Keratinocyte (primary cell): ENCODE data around the gene DTNB. TPM values are rescaled to one million over a fixed set of nuclear protein-coding genes. Genes with fewer than 3 reads are reported as not detected.

Experiments used
- DNase-seq: peaks from one replicate; pipeline ENCODE4 v3.0.0-alpha.2; 2011; ENCODE audit warnings: low read depth, missing footprints, low spot score
- FAIRE-seq: peaks from 2 replicates; lab custom pipeline; 2011; peaks lifted over from hg19 to GRCh38; lab: Jason Lieb, UNC
- H2AFZ ChIP-seq: 2 replicates; pipeline ENCODE4 v1.6.0; 2012; ENCODE audit warnings: low read length, control low read depth, inconsistent platforms; ENCODE audit not compliant: control insufficient read depth
- H3K27ac ChIP-seq: 2 replicates; pipeline ENCODE4 v1.5.1; 2011; ENCODE audit warnings: low read length; ENCODE audit not compliant: control insufficient read depth, insufficient read depth
- H3K27me3 ChIP-seq: 3 replicates; pipeline ENCODE4 v1.6.0; 2011; ENCODE audit warnings: low read length; ENCODE audit not compliant: control insufficient read depth, insufficient read depth; ENCODE audit errors: extremely low read depth
- H3K36me3 ChIP-seq, 2 experiments: 2 replicates in 1 of 2; 3 replicates in 1 of 2; pipeline ENCODE4 v1.5.1; 2011; ENCODE audit warnings: low read length in 2 of 2, mild to moderate bottlenecking in 1 of 2; ENCODE audit not compliant: control insufficient read depth in 2 of 2, insufficient read depth in 2 of 2; ENCODE audit errors: extremely low read depth in 1 of 2
- H3K4me1 ChIP-seq: 3 replicates; pipeline ENCODE4 v1.5.1; 2011; ENCODE audit warnings: low read length; ENCODE audit not compliant: control insufficient read depth, insufficient read depth; ENCODE audit errors: extremely low read depth
- H3K4me2 ChIP-seq: 3 replicates; pipeline ENCODE4 v1.6.0; 2011; ENCODE audit warnings: low read depth, low read length; ENCODE audit not compliant: control insufficient read depth, insufficient read depth; ENCODE audit errors: extremely low read depth
- H3K4me3 ChIP-seq, 3 experiments: fragments of 200-600 bp in 1 of 3; sonication (generic) in 1 of 3; 2 replicates in 2 of 3; 3 replicates in 1 of 3; pipeline ENCODE4 v1.5.1; 2011 to 2016; ENCODE audit warnings: low read length in 3 of 3, mild to moderate bottlenecking in 3 of 3, control low read depth in 2 of 3, inconsistent platforms in 1 of 3, low read depth in 1 of 3, mixed read lengths in 1 of 3, mixed run types in 1 of 3, moderate library complexity in 1 of 3; ENCODE audit not compliant: control insufficient read depth in 2 of 3, insufficient read depth in 2 of 3; ENCODE audit errors: extremely low read depth in 1 of 3
- H3K79me2 ChIP-seq: 2 replicates; pipeline ENCODE4 v1.6.0; 2012; ENCODE audit warnings: low read length; ENCODE audit not compliant: control insufficient read depth, insufficient read depth
- H3K9ac ChIP-seq: 3 replicates; pipeline ENCODE4 v1.6.0; 2011; ENCODE audit warnings: low read length; ENCODE audit not compliant: control insufficient read depth, insufficient read depth; ENCODE audit errors: extremely low read depth
- H3K9me1 ChIP-seq: 3 replicates; pipeline ENCODE4 v1.6.0; 2011; ENCODE audit warnings: low read length; ENCODE audit not compliant: control insufficient read depth, insufficient read depth; ENCODE audit errors: extremely low read depth
- H3K9me3 ChIP-seq: 2 replicates; pipeline ENCODE4 v1.5.1; 2012; ENCODE audit warnings: low read depth, low read length; ENCODE audit not compliant: control insufficient read depth
- H4K20me1 ChIP-seq: 3 replicates; pipeline ENCODE4 v1.6.0; 2011; ENCODE audit warnings: low read length; ENCODE audit not compliant: control insufficient read depth, insufficient read depth; ENCODE audit errors: extremely low read depth
- EZH2 ChIP-seq: IDR thresholded peaks from one replicate; pipeline ENCODE4 v1.6.1; 2012; ENCODE audit warnings: inconsistent platforms, mild to moderate bottlenecking, low read length, moderate library complexity
- dilution Hi-C: fragments of 300-500 bp; cut with MboI; formaldehyde crosslinking; loops from one replicate; pipeline ENCODE4 v1.7.0; 2020; ENCODE audit warnings: low sequenced_read_pairs; ENCODE audit not compliant: extremely low pct_ligation_motif_present
- polyA plus RNA-seq, 5 experiments: library from polyadenylated mRNA; depleted of rRNA in 3 of 5; stranded (reverse) in 3 of 5; stranded (forward) in 1 of 5; unstranded in 1 of 5; fragments of >200 nt; gene quantifications; 1 replicate in 1 of 5; 2 replicates in 3 of 5; 3 replicates in 1 of 5; pipeline versions ENCODE4 v1.2.1 to v1.2.3, GENCODE V29; 2011 to 2012; ENCODE audit warnings: missing spikeins in 2 of 5, low read depth in 1 of 5, low replicate concordance in 1 of 5
- TF ChIP-seq, protein P1 (sequence below), 3 experiments: IDR thresholded peaks in 1 of 3; conservative IDR thresholded peaks in 1 of 3; optimal IDR thresholded peaks in 1 of 3; 2 replicates in 2 of 3; 3 replicates in 1 of 3; pipeline versions ENCODE3 to v1.5.1; 2011; ENCODE audit warnings: low read length in 3 of 3, mild to moderate bottlenecking in 3 of 3, moderate library complexity in 2 of 3, control low read depth in 1 of 3, inconsistent platforms in 1 of 3; ENCODE audit not compliant: insufficient read depth in 2 of 3; ENCODE audit errors: extremely low read depth in 1 of 3

DTNB gene
- polyA plus RNA-seq, 1 donor (not counting 4 experiments of a cell fraction or from before 2014, with no cell fraction given) = 31.5 TPM

DNA sequence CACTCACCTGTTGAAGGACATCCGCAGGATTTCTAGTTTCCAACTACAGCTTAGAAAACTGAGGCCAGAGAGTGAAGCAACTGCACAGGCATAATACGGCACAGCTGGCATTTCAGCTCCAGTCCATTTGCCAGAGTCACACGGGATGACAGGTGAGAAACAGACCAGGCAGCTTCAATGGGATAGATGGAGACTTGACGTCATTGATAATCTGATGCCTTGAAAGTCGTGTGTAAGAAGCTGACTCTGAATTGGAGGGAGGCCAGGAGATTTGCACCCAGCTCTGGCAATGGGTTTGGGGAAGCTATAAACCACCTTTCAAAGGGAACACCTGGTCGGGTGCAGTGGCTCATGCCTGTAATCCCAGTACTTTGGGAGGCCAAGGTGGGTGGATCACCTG, 319.3 kb downstream of the DTNB start:
- no peak for DNase-seq
- H3K9me1 ChIP-seq = no peaks in the 10 kb centered on the region
- H3K9me3 ChIP-seq = no peaks in the 10 kb centered on the region
- TF ChIP-seq, protein P1, sequence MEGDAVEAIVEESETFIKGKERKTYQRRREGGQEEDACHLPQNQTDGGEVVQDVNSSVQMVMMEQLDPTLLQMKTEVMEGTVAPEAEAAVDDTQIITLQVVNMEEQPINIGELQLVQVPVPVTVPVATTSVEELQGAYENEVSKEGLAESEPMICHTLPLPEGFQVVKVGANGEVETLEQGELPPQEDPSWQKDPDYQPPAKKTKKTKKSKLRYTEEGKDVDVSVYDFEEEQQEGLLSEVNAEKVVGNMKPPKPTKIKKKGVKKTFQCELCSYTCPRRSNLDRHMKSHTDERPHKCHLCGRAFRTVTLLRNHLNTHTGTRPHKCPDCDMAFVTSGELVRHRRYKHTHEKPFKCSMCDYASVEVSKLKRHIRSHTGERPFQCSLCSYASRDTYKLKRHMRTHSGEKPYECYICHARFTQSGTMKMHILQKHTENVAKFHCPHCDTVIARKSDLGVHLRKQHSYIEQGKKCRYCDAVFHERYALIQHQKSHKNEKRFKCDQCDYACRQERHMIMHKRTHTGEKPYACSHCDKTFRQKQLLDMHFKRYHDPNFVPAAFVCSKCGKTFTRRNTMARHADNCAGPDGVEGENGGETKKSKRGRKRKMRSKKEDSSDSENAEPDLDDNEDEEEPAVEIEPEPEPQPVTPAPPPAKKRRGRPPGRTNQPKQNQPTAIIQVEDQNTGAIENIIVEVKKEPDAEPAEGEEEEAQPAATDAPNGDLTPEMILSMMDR (optimal IDR thresholded peaks at IDR 0.05 in 1 of 3, IDR thresholded peaks at IDR 0.05 in 1 of 3, conservative IDR thresholded peaks at IDR 0.05 in 1 of 3; ENCODE audit: extremely low read depth in 1 of 3, insufficient read depth in 2 of 3, low read length in 3 of 3) = no peak
- no peak for TF ChIP-seq EZH2
- H4K20me1 ChIP-seq = no peaks in the 10 kb centered on the region
- FAIRE-seq = no peak
- no peak overlapping the region for H3K4me2 ChIP-seq
- no peak overlapping the region for H3K4me3 ChIP-seq
- peaks cover 8% of the 10 kb centered on the region for H3K4me1 ChIP-seq
- dilution Hi-C loops = no loop called here
- H3K27ac ChIP-seq = no peak overlapping the region
- H3K79me2 ChIP-seq = no peaks in the 10 kb centered on the region
- H3K36me3 ChIP-seq = no peaks in the 10 kb centered on the region
- H3K9ac ChIP-seq = no peak overlapping the region
- H3K27me3 ChIP-seq = no peaks in the 10 kb centered on the region
- H2AFZ ChIP-seq = no peak overlapping the region

DNA sequence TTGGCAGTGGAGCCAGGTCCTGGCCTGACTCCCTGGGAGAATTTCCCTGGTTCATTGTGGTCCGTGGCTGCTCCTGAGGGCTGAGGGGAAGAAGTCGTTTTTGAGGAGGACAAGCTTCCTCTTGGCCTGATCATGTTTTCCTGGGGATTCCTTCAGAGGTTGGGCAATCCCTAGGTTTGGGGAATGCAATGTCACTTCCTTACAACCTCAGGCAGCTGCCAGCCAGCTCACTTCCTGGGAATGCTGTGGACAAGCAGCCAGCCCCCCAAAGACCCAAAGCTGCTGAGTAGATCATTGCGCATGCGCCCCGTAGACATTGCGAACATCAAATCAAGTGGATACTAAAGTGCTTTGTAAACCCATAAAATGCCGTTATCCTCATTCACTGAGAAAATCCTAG, 324.0 kb downstream of the DTNB start:
- Histone ChIP-seq H4K20me1 (no peaks in the 10 kb centered on the region), H3K4me2 (peak overlapping the region; percentile 32), H3K9me1 (no peaks in the 10 kb centered on the region), H2AFZ (peak overlapping the region; percentile 74), H3K4me3 (no peak overlapping the region), H3K9ac (no peak overlapping the region), H3K4me1 (peaks cover 22% of the 10 kb centered on the region), H3K27me3 (no peaks in the 10 kb centered on the region), H3K36me3 (no peaks in the 10 kb centered on the region), H3K79me2 (no peaks in the 10 kb centered on the region), H3K9me3 (no peaks in the 10 kb centered on the region), H3K27ac (no peak overlapping the region)
- DNase-seq = no peak
- FAIRE-seq = peak; percentile 69
- TF ChIP-seq, protein P1 (optimal IDR thresholded peaks at IDR 0.05 in 1 of 3, IDR thresholded peaks at IDR 0.05 in 1 of 3, conservative IDR thresholded peaks at IDR 0.05 in 1 of 3; ENCODE audit: extremely low read depth in 1 of 3, insufficient read depth in 2 of 3, low read length in 3 of 3) = no peak
- no peak for TF ChIP-seq EZH2
- dilution Hi-C loops = no loop called here
